WTC11 (cell line): ENCODE results near the gene NRSN1. TPM values are rescaled to one million over a fixed set of nuclear protein-coding genes. Genes with fewer than 3 reads are reported as not detected.

Source experiments
- ATAC-seq: fragments of 200-7000 bp; cut with Tn5 transposase; 2 replicates; pipeline ENCODE4 v1.10.0; 2021; ENCODE audit warnings: mild to moderate bottlenecking, moderate library complexity
- CTCF ChIA-PET: fragments of 300-600 bp; sonication (Branson Sonifier 250); formaldehyde crosslinking; loops from one replicate; lab custom pipeline; 2021; ENCODE audit warnings: antibody characterized with exemption; lab: Charles Lee
- POLR2A ChIA-PET: fragments of 350-600 bp; sonication (Branson Sonifier 250); formaldehyde crosslinking; loops from one replicate; lab custom pipeline; 2021; ENCODE audit warnings: antibody characterized with exemption; lab: Charles Lee
- DNase-seq: peaks from one replicate; pipeline ENCODE4 v3.0.0; 2021; ENCODE audit warnings: low spot score
- H3K27ac Mint-ChIP-seq: 2 replicates; pipeline ENCODE4 v1.8.0; 2021; ENCODE audit warnings: mixed read lengths
- H3K27me3 Mint-ChIP-seq: 2 replicates; pipeline ENCODE4 v1.8.0; 2021; ENCODE audit warnings: low read depth, mild to moderate bottlenecking, moderate library complexity, mixed read lengths
- H3K36me3 Mint-ChIP-seq: 2 replicates; pipeline ENCODE4 v1.8.0; 2021; ENCODE audit warnings: mixed read lengths
- H3K4me1 Mint-ChIP-seq: 2 replicates; pipeline ENCODE4 v1.8.0; 2022; ENCODE audit warnings: mixed read lengths
- H3K4me3 Mint-ChIP-seq: 2 replicates; pipeline ENCODE4 v1.8.0; 2021; ENCODE audit warnings: mild to moderate bottlenecking, moderate library complexity, mixed read lengths
- H3K9me3 Mint-ChIP-seq: 2 replicates; pipeline ENCODE4 v1.8.0; 2021; ENCODE audit warnings: mixed read lengths
- ELF4 ChIP-seq: sonication (generic); formaldehyde crosslinking; IDR thresholded peaks from 2 replicates; pipeline ENCODE4 v1.8.1; 2022; ENCODE audit warnings: low read depth, mild to moderate bottlenecking, moderate library complexity, missing genetic modification reagents
- ETV6 ChIP-seq: sonication (generic); formaldehyde crosslinking; IDR thresholded peaks from 2 replicates; pipeline ENCODE4 v1.8.1; 2022; ENCODE audit warnings: mild to moderate bottlenecking, missing genetic modification reagents
- NFATC4 ChIP-seq: fragments of 250-450 bp; sonication (Bioruptor Pico); IDR thresholded peaks from 2 replicates; pipeline ENCODE4 v1.9.0; 2021; ENCODE audit warnings: mild to moderate bottlenecking
- NR1H2 ChIP-seq: sonication (generic); formaldehyde crosslinking; IDR thresholded peaks from 2 replicates; pipeline ENCODE4 v1.9.0; 2021; ENCODE audit warnings: mild to moderate bottlenecking, moderate library complexity, missing genetic modification reagents
- SP1 ChIP-seq: sonication (generic); formaldehyde crosslinking; conservative IDR thresholded peaks from 2 replicates; pipeline ENCODE4 v1.8.1; 2022; ENCODE audit warnings: missing genetic modification reagents
- TP53 ChIP-seq: sonication (generic); formaldehyde crosslinking; IDR thresholded peaks from 2 replicates; pipeline ENCODE4 v1.8.1; 2023; ENCODE audit warnings: mild to moderate bottlenecking, missing genetic modification reagents
- ZNF396 ChIP-seq: fragments of 250-450 bp; sonication (Bioruptor Pico); IDR thresholded peaks from 2 replicates; pipeline ENCODE4 v1.8.0; 2021; ENCODE audit warnings: mild to moderate bottlenecking, moderate library complexity, borderline replicate concordance
- ZNF416 ChIP-seq: fragments of 250-450 bp; sonication (Bioruptor Pico); IDR thresholded peaks from 2 replicates; pipeline ENCODE4 v1.9.0; 2021; ENCODE audit warnings: mild to moderate bottlenecking, inconsistent platforms
- ZNF423 ChIP-seq: fragments of 250-450 bp; sonication (Bioruptor Pico); IDR thresholded peaks from 2 replicates; pipeline ENCODE4 v2.1.2; 2022; ENCODE audit warnings: mild to moderate bottlenecking, moderate library complexity
- total RNA-seq: library from RNA; stranded (reverse); gene quantifications from 3 replicates; pipeline ENCODE4 v1.2.3, GENCODE V29; 2021
- TF ChIP-seq, protein P1 (sequence below): fragments of 250-450 bp; sonication (Bioruptor Pico); IDR thresholded peaks from 2 replicates; pipeline ENCODE4 v1.9.0; 2021; ENCODE audit warnings: mild to moderate bottlenecking
- TF ChIP-seq, protein P2 (sequence below): sonication (generic); formaldehyde crosslinking; IDR thresholded peaks from 2 replicates; pipeline ENCODE4 v1.8.0; 2023; ENCODE audit warnings: mild to moderate bottlenecking, missing genetic modification reagents
- TF ChIP-seq, protein P3 (sequence below): fragments of 250-450 bp; sonication (Bioruptor Pico); IDR thresholded peaks from 2 replicates; pipeline ENCODE4 v1.9.0; 2021; ENCODE audit warnings: moderate library complexity, mild to moderate bottlenecking, inconsistent platforms, borderline replicate concordance
- TF ChIP-seq, protein P4 (sequence below): sonication (generic); formaldehyde crosslinking; conservative IDR thresholded peaks from 2 replicates; pipeline ENCODE4 v1.8.1; 2022; ENCODE audit warnings: mild to moderate bottlenecking, missing genetic modification reagents
- TF ChIP-seq, protein P5 (sequence below): sonication (generic); formaldehyde crosslinking; IDR thresholded peaks from 2 replicates; pipeline ENCODE4 v1.8.0; 2022; ENCODE audit warnings: mild to moderate bottlenecking, missing genetic modification reagents
- TF ChIP-seq, protein P6 (sequence below): sonication (generic); formaldehyde crosslinking; conservative IDR thresholded peaks from 2 replicates; pipeline ENCODE4 v1.8.1; 2023; ENCODE audit warnings: mild to moderate bottlenecking, low read depth, missing genetic modification reagents, moderate library complexity
- TF ChIP-seq, protein P7 (sequence below): fragments of 250-450 bp; sonication (Bioruptor Pico); IDR thresholded peaks from 2 replicates; pipeline ENCODE4 v1.9.0; 2021; ENCODE audit warnings: mild to moderate bottlenecking

The NRSN1 gene
- total RNA-seq, 1 experiment from 2014 or later, result not detected

DNA sequence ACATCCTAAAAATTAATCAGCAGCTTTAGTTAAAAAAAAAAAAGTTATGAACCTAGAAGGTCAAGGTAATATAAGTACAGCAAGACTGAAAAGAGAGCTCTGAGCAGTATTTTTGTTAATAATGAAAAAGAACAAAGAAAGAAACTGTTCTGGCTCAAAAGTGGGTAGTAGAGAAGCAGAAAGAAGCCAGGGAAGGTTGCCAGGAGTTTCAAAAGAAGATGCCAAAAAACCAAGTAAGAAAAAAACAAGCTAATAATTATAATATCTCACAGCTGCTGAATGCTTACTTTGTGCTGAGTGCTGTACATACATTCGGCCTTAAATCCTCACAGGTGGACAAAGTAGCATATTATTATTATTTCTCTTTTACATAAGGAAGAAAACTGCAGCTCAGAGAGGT lies 31.9 kb downstream of the NRSN1 start (continued):
- TF ChIP-seq, protein P1, sequence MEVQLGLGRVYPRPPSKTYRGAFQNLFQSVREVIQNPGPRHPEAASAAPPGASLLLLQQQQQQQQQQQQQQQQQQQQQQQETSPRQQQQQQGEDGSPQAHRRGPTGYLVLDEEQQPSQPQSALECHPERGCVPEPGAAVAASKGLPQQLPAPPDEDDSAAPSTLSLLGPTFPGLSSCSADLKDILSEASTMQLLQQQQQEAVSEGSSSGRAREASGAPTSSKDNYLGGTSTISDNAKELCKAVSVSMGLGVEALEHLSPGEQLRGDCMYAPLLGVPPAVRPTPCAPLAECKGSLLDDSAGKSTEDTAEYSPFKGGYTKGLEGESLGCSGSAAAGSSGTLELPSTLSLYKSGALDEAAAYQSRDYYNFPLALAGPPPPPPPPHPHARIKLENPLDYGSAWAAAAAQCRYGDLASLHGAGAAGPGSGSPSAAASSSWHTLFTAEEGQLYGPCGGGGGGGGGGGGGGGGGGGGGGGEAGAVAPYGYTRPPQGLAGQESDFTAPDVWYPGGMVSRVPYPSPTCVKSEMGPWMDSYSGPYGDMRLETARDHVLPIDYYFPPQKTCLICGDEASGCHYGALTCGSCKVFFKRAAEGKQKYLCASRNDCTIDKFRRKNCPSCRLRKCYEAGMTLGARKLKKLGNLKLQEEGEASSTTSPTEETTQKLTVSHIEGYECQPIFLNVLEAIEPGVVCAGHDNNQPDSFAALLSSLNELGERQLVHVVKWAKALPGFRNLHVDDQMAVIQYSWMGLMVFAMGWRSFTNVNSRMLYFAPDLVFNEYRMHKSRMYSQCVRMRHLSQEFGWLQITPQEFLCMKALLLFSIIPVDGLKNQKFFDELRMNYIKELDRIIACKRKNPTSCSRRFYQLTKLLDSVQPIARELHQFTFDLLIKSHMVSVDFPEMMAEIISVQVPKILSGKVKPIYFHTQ (CRISPR knock-in tag), result no peak
- TF ChIP-seq, protein P2, sequence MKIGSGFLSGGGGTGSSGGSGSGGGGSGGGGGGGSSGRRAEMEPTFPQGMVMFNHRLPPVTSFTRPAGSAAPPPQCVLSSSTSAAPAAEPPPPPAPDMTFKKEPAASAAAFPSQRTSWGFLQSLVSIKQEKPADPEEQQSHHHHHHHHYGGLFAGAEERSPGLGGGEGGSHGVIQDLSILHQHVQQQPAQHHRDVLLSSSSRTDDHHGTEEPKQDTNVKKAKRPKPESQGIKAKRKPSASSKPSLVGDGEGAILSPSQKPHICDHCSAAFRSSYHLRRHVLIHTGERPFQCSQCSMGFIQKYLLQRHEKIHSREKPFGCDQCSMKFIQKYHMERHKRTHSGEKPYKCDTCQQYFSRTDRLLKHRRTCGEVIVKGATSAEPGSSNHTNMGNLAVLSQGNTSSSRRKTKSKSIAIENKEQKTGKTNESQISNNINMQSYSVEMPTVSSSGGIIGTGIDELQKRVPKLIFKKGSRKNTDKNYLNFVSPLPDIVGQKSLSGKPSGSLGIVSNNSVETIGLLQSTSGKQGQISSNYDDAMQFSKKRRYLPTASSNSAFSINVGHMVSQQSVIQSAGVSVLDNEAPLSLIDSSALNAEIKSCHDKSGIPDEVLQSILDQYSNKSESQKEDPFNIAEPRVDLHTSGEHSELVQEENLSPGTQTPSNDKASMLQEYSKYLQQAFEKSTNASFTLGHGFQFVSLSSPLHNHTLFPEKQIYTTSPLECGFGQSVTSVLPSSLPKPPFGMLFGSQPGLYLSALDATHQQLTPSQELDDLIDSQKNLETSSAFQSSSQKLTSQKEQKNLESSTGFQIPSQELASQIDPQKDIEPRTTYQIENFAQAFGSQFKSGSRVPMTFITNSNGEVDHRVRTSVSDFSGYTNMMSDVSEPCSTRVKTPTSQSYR (CRISPR knock-in tag), result no peak

DNA sequence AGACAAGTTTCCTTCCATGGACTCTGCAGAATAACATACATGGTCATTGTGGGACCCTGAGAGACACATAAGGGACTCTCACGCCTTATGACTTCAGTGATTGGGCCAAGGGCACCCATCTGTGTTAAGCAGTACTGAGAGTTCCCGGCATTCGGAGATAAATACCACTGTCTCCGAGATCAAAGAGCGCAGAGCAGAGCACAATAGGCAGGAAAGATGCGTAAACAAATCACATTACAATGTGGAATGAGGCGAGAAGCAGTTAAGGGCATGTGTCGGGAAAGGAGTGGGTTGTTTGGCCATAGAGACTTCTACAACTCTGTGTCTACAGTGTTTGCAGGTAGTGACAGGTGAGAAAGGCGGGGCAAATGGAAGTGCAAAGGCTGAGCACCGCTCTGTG lies 57.6 kb downstream of the NRSN1 start:
- H3K27me3 Mint-ChIP-seq, result 0 out of 2 replicates have a peak, but pooled peaks cover 3% of the 10 kb centered on the region
- TF ChIP-seq ELF4 (CRISPR knock-in tag), result no peak
- TF ChIP-seq, protein P3, sequence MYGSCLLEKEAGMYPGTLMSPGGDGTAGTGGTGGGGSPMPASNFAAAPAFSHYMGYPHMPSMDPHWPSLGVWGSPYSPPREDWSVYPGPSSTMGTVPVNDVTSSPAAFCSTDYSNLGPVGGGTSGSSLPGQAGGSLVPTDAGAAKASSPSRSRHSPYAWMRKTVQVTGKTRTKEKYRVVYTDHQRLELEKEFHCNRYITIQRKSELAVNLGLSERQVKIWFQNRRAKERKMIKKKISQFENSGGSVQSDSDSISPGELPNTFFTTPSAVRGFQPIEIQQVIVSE (CRISPR knock-in tag), result no peak
- TF ChIP-seq, protein P4, sequence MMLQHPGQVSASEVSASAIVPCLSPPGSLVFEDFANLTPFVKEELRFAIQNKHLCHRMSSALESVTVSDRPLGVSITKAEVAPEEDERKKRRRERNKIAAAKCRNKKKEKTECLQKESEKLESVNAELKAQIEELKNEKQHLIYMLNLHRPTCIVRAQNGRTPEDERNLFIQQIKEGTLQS (CRISPR knock-in tag), result no peak
- no peak for TF ChIP-seq NR1H2 (CRISPR knock-in tag)
- TF ChIP-seq ZNF396 (CRISPR knock-in tag), result no peak
- TF ChIP-seq SP1 (CRISPR knock-in tag), result no peak
- TF ChIP-seq, protein P5, sequence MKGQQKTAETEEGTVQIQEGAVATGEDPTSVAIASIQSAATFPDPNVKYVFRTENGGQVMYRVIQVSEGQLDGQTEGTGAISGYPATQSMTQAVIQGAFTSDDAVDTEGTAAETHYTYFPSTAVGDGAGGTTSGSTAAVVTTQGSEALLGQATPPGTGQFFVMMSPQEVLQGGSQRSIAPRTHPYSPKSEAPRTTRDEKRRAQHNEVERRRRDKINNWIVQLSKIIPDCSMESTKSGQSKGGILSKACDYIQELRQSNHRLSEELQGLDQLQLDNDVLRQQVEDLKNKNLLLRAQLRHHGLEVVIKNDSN, result no peak
- TF ChIP-seq, protein P6, sequence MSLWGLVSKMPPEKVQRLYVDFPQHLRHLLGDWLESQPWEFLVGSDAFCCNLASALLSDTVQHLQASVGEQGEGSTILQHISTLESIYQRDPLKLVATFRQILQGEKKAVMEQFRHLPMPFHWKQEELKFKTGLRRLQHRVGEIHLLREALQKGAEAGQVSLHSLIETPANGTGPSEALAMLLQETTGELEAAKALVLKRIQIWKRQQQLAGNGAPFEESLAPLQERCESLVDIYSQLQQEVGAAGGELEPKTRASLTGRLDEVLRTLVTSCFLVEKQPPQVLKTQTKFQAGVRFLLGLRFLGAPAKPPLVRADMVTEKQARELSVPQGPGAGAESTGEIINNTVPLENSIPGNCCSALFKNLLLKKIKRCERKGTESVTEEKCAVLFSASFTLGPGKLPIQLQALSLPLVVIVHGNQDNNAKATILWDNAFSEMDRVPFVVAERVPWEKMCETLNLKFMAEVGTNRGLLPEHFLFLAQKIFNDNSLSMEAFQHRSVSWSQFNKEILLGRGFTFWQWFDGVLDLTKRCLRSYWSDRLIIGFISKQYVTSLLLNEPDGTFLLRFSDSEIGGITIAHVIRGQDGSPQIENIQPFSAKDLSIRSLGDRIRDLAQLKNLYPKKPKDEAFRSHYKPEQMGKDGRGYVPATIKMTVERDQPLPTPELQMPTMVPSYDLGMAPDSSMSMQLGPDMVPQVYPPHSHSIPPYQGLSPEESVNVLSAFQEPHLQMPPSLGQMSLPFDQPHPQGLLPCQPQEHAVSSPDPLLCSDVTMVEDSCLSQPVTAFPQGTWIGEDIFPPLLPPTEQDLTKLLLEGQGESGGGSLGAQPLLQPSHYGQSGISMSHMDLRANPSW (CRISPR knock-in tag), result no peak
- TF ChIP-seq ZNF423, result no peak
- TF ChIP-seq NFATC4 (CRISPR knock-in tag), result no peak
- TF ChIP-seq, protein P7, sequence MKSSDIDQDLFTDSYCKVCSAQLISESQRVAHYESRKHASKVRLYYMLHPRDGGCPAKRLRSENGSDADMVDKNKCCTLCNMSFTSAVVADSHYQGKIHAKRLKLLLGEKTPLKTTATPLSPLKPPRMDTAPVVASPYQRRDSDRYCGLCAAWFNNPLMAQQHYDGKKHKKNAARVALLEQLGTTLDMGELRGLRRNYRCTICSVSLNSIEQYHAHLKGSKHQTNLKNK (CRISPR knock-in tag), result no peak
- no peak for TF ChIP-seq ETV6 (CRISPR knock-in tag)
- no peak for TF ChIP-seq ZNF416 (CRISPR knock-in tag)
- no peak for TF ChIP-seq TP53 (CRISPR knock-in tag)
- ATAC-seq (peak; percentile 55; the same call in 1 of the 2 replicates), DNase-seq (no peak)
- H3K4me3 Mint-ChIP-seq, result no peak overlapping the region
- H3K4me1 Mint-ChIP-seq, result 0 out of 2 replicates have a peak, but pooled peaks cover 3% of the 10 kb centered on the region
- peaks cover 14% of the 10 kb centered on the region for H3K36me3 Mint-ChIP-seq
- POLR2A ChIA-PET, result no interaction called here
- CTCF ChIA-PET, result no interaction called here
- H3K9me3 Mint-ChIP-seq, result peaks cover 29% of the 10 kb centered on the region
- H3K27ac Mint-ChIP-seq, result no peak overlapping the region
